OCI-LY7 (cell line): ENCODE data around the gene ERBIN. TPM values are rescaled to one million over a fixed set of nuclear protein-coding genes. Genes with fewer than 3 reads are reported as not detected.

Source experiments
- BruUV-seq: library from RNA; stranded (reverse); fragments of 400-500 nt; replicated peaks from 2 replicates; lab custom pipeline; 2021; lab: Mats Ljungman, UMichigan
- CTCF ChIA-PET: fragments of 300-600 bp; sonication (Branson Sonifier 250); formaldehyde crosslinking; loops from one replicate; lab custom pipeline; 2022; ENCODE audit warnings: antibody characterized with exemption; ENCODE audit not compliant: unreplicated experiment; lab: Charles Lee
- POLR2A ChIA-PET: fragments of 300-600 bp; sonication (Branson Sonifier 250); formaldehyde crosslinking; loops from one replicate; lab custom pipeline; 2022; ENCODE audit warnings: antibody characterized with exemption; lab: Charles Lee
- DNase-seq: peaks from one replicate; pipeline ENCODE4 v3.0.0-alpha.2; 2015; ENCODE audit warnings: low spot score
- H2AFZ ChIP-seq: fragments of 200-600 bp; sonication (generic), shearing (Covaris generic); 2 replicates; pipeline ENCODE4 v1.6.1; 2014; ENCODE audit warnings: mild to moderate bottlenecking, antibody characterized with exemption, low read length, moderate library complexity
- H3K27ac ChIP-seq: fragments of 200-600 bp; sonication (generic); 2 replicates; pipeline ENCODE4 v1.5.1; 2014; ENCODE audit warnings: mixed run types, low read depth, mild to moderate bottlenecking, moderate library complexity, low read length, inconsistent platforms; ENCODE audit not compliant: poor library complexity, severe bottlenecking
- H3K36me3 ChIP-seq: fragments of 200-600 bp; sonication (generic); 2 replicates; pipeline ENCODE4 v1.6.1; 2014; ENCODE audit warnings: mild to moderate bottlenecking, antibody characterized with exemption, low read length, moderate library complexity, mixed read lengths; ENCODE audit not compliant: insufficient read depth
- H3K4me1 ChIP-seq: fragments of 200-600 bp; sonication (generic); 2 replicates; pipeline ENCODE4 v1.5.1; 2014; ENCODE audit warnings: mild to moderate bottlenecking, low read length; ENCODE audit not compliant: insufficient read depth, poor library complexity, severe bottlenecking
- H3K4me2 ChIP-seq: fragments of 200-600 bp; sonication (generic); 2 replicates; pipeline ENCODE4 v1.6.1; 2014; ENCODE audit warnings: mild to moderate bottlenecking, low read length
- H3K4me3 ChIP-seq: fragments of 200-600 bp; sonication (generic); 2 replicates; pipeline ENCODE4 v1.5.1; 2014; ENCODE audit warnings: mild to moderate bottlenecking, low read depth, low read length; ENCODE audit not compliant: poor library complexity, severe bottlenecking
- H3K79me2 ChIP-seq: fragments of 200-600 bp; sonication (generic); 2 replicates; pipeline ENCODE4 v1.6.1; 2016; ENCODE audit warnings: low read depth, mild to moderate bottlenecking, low read length, moderate library complexity, mixed read lengths; ENCODE audit not compliant: insufficient read depth
- H3K9me2 ChIP-seq: fragments of 200-600 bp; sonication (generic); 2 replicates; pipeline ENCODE4 v1.6.1; 2016; ENCODE audit warnings: mild to moderate bottlenecking, low read length, mixed read lengths; ENCODE audit not compliant: insufficient read depth
- H3K9me3 ChIP-seq: fragments of 200-600 bp; sonication (generic); 2 replicates; pipeline ENCODE4 v1.6.1; 2014; ENCODE audit warnings: mild to moderate bottlenecking, mixed run types, low read length, mixed read lengths
- H4K20me1 ChIP-seq: fragments of 200-600 bp; sonication (generic); 2 replicates; pipeline ENCODE4 v1.6.1; 2014; ENCODE audit warnings: mild to moderate bottlenecking, antibody characterized with exemption, low read length, moderate library complexity, mixed read lengths; ENCODE audit not compliant: insufficient read depth
- CTCF ChIP-seq: fragments of 200-600 bp; sonication (generic); conservative IDR thresholded peaks from 2 replicates; pipeline ENCODE4 v1.5.1; 2014; ENCODE audit warnings: mild to moderate bottlenecking, antibody characterized with exemption, low read length, moderate library complexity, mixed read lengths
- EZH2phosphoT487 ChIP-seq: fragments of 200-600 bp; sonication (generic); IDR thresholded peaks from 2 replicates; pipeline ENCODE4 v1.6.1; 2018; ENCODE audit warnings: low read depth, borderline replicate concordance, mild to moderate bottlenecking, mixed run types, antibody characterized with exemption, low read length, moderate library complexity, mixed read lengths
- intact Hi-C: fragments of 100-400 bp; cut with micrococcal nuclease; formaldehyde crosslinking; loops from one replicate; pipeline ENCODE4 v1.10.0; 2022; ENCODE audit not compliant: unreplicated experiment
- total RNA-seq, 2 experiments: library from RNA; depleted of rRNA in 1 of 2; stranded (reverse); fragments of >200 nt in 1 of 2; shearing (Covaris generic) in 1 of 2; gene quantifications; 2 replicates each; pipeline ENCODE4 v1.2.3, GENCODE V29; 2014 to 2022

The ERBIN gene
- total RNA-seq, 2 experiments from 2014 or later = 84.5 to 132 TPM

GRCh38 chr5:65925044-65925600 is 1.3 kb upstream of the ERBIN start:
- Histone ChIP-seq H2AFZ (peak overlapping the region; percentile 72; the same call in 1 of the 2 replicates), H3K9me2 (no peaks in the 10 kb centered on the region)
- intact Hi-C loops = loop anchor here (1.0 to 10.0 kb wide), 5 partner anchors 87 to 1280 kb away; partner anchors contain the start of genes NLN, SGTB and SREK1

GRCh38 chr5:65925601-65926275 is 637 bp upstream of the ERBIN start:
- Histone ChIP-seq H4K20me1 (peaks cover 28% of the 10 kb centered on the region), H3K4me2 (peak overlapping the region; percentile 94), H3K36me3 (peaks cover 19% of the 10 kb centered on the region), H3K79me2 (peaks cover 45% of the 10 kb centered on the region), H3K9me3 (no peaks in the 10 kb centered on the region), H2AFZ (peak overlapping the region; percentile 45), H3K4me1 (peaks cover 30% of the 10 kb centered on the region), H3K27ac (peak overlapping the region; percentile 97), H3K9me2 (no peaks in the 10 kb centered on the region), H3K4me3 (peak overlapping the region; percentile 83)
- POLR2A ChIA-PET = interaction anchor here (0.9 to 1.5 kb wide), 4 partner anchors 12 to 222 kb away, joined by 3 to 4 read pairs (median 3); no protein-coding TSS in a partner anchor
- intact Hi-C loops = loop anchor here (1.0 to 10.0 kb wide), 6 partner anchors 45 to 1279 kb away; partner anchors contain the start of genes NLN, SGTB and SREK1
- BruUV-seq = no TSS peak
- DNase-seq = peak; percentile 92
- CTCF ChIA-PET = no interaction called here
- no peak for TF ChIP-seq EZH2phosphoT487
- peak; percentile 67 for TF ChIP-seq CTCF

More at GRCh38 chr5:65925044-65925600, 1.3 kb upstream of the ERBIN start:
- Histone ChIP-seq H3K79me2 (peaks cover 39% of the 10 kb centered on the region), H3K4me1 (peaks cover 24% of the 10 kb centered on the region), H3K4me2 (peak overlapping the region; percentile 88), H3K36me3 (peaks cover 15% of the 10 kb centered on the region), H3K9me3 (no peaks in the 10 kb centered on the region), H3K4me3 (peak overlapping the region; percentile 83), H3K27ac (peak overlapping the region; percentile 97), H4K20me1 (peaks cover 26% of the 10 kb centered on the region)
- POLR2A ChIA-PET = interaction anchor here (0.6 to 1.5 kb wide), 13 partner anchors 12 to 1224 kb away, joined by 3 to 7 read pairs (median 4); partner anchors contain the start of gene ADAMTS6
- CTCF ChIA-PET = no interaction called here
- no TSS peak for BruUV-seq
- TF ChIP-seq EZH2phosphoT487 (no peak), CTCF (no peak)
- DNase-seq = peak; percentile 92
